Lower lobe of right lung (tissue), 2 donors: Measurements from ENCODE around the gene SMIM28. TPM values are rescaled to one million over a fixed set of nuclear protein-coding genes. Genes with fewer than 3 reads are reported as not detected.
"Not testable (repeated sequence)": the region's sequence is repeated elsewhere in the genome, so short reads cannot be mapped to it uniquely, and the experiment has no call there.

Source experiments
- ATAC-seq, 2 donors: fragments of 200-7000 bp; cut with Tn5 transposase; one replicate each; pipeline ENCODE4 v1.9.1; 2020 to 2022; ENCODE audit warnings: mild to moderate bottlenecking in 2 of 2, moderate library complexity in 2 of 2
- DNase-seq: peaks from one replicate; pipeline ENCODE4 v3.0.0-alpha.2; 2020
- H3K27ac ChIP-seq: fragments of 200-600 bp; one replicate; pipeline ENCODE4 v1.8.0; 2022
- H3K27me3 ChIP-seq: fragments of 200-600 bp; one replicate; pipeline ENCODE4 v1.8.0; 2022; ENCODE audit warnings: low read depth
- H3K36me3 ChIP-seq: fragments of 200-600 bp; one replicate; pipeline ENCODE4 v1.8.0; 2022; ENCODE audit warnings: mild to moderate bottlenecking
- H3K4me1 ChIP-seq: fragments of 200-600 bp; one replicate; pipeline ENCODE4 v1.8.0; 2022
- H3K4me3 ChIP-seq: fragments of 200-600 bp; one replicate; pipeline ENCODE4 v1.8.0; 2022; ENCODE audit warnings: mild to moderate bottlenecking
- H3K9me3 ChIP-seq: fragments of 200-600 bp; one replicate; pipeline ENCODE4 v1.8.0; 2022
- intact Hi-C: fragments of 100-400 bp; cut with DNase I; formaldehyde crosslinking; loops from one replicate; pipeline ENCODE4 v1.11.0; 2022
- total RNA-seq: library from RNA; stranded (reverse); fragmentation: NEBNext Ultra II Directional; extraction: Animal tissue kit (Norgen Biotek cat#: 25700); gene quantifications from one replicate; pipeline ENCODE4 v1.2.1, GENCODE V29; 2021
- TF ChIP-seq, protein P1 (sequence below): fragments of 200-600 bp; IDR thresholded peaks from one replicate; pipeline ENCODE4 v1.8.0; 2022; ENCODE audit warnings: antibody characterized with exemption, mild to moderate bottlenecking
- donor health status: DM: no; HTN: yes; CAD: no; lungs with severe emphysema.

Gene SMIM28
- total RNA-seq, 1 donor from 2014 or later, result not detected

GRCh38 chr6:138345565-138346285 is 32.0 kb upstream of the SMIM28 start:
- Histone ChIP-seq H3K9me3 (no peaks in the 10 kb centered on the region), H3K36me3 (no peaks in the 10 kb centered on the region), H3K4me1 (no peaks in the 10 kb centered on the region), H3K27ac (no peak overlapping the region), H3K27me3 (no peaks in the 10 kb centered on the region), H3K4me3 (no peak overlapping the region)
- no peak for ATAC-seq
- no peak for DNase-seq
- intact Hi-C loops, result no loop called here
- TF ChIP-seq, protein P1, sequence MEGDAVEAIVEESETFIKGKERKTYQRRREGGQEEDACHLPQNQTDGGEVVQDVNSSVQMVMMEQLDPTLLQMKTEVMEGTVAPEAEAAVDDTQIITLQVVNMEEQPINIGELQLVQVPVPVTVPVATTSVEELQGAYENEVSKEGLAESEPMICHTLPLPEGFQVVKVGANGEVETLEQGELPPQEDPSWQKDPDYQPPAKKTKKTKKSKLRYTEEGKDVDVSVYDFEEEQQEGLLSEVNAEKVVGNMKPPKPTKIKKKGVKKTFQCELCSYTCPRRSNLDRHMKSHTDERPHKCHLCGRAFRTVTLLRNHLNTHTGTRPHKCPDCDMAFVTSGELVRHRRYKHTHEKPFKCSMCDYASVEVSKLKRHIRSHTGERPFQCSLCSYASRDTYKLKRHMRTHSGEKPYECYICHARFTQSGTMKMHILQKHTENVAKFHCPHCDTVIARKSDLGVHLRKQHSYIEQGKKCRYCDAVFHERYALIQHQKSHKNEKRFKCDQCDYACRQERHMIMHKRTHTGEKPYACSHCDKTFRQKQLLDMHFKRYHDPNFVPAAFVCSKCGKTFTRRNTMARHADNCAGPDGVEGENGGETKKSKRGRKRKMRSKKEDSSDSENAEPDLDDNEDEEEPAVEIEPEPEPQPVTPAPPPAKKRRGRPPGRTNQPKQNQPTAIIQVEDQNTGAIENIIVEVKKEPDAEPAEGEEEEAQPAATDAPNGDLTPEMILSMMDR, result no peak

DNA sequence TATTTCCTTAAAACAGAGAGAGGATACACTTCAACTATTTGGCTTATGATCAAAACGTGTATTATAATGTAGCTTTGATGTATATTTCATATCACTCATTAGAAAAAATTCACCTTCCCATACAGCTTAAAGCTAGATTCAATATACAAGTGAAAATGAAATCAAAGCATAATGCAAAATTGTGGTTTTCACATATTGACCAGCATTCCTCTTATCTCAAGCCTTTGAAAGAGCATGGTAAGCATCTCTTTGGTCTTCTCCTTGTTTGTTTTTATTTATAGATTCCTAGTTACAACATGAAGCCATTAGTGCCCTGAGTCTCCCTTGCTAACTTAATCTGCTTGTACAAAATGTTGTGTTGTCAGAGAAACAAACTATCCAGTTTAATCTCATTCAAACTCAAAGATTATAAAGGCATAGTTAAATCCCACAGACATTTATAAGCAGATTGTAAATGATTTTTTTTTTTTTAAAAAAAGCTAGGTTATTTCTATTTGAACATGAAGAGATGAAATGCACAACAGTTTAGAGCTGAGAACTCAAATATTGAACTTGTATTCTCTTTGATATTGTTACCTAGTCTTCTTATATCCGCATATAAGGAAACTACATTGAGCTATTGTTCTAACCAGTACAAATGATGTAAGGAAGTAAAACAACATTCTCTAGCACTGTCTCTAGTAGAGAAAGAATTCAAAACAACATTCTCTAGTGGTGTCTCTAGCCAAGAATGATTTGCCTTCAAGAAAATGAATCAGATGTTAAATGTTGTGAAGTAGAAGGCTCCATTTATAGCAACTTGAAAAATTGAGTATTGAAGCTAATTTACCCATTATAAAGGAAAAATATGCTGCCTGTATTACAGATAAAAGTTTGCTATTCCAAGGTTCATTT is 31.2 kb upstream of the SMIM28 start:
- ATAC-seq, result no peak
- no peaks in the 10 kb centered on the region for H3K27me3 ChIP-seq
- no peaks in the 10 kb centered on the region for H3K9me3 ChIP-seq
- H3K27ac ChIP-seq, result no peak overlapping the region
- intact Hi-C loops, result no loop called here
- no peaks in the 10 kb centered on the region for H3K36me3 ChIP-seq
- H3K4me1 ChIP-seq, result no peaks in the 10 kb centered on the region
- H3K4me3 ChIP-seq, result no peak overlapping the region
- TF ChIP-seq, protein P1, result no peak
- DNase-seq, result no peak

GRCh38 chr6:138347864-138348263 is 29.8 kb upstream of the SMIM28 start:
- ATAC-seq (no peak), DNase-seq (no peak)
- Histone ChIP-seq H3K36me3 (no peaks in the 10 kb centered on the region), H3K27me3 (no peaks in the 10 kb centered on the region), H3K4me1 (no peaks in the 10 kb centered on the region), H3K9me3 (no peaks in the 10 kb centered on the region), H3K27ac (no peak overlapping the region), H3K4me3 (no peak overlapping the region)
- TF ChIP-seq, protein P1, result no peak
- intact Hi-C loops, result no loop called here

DNA sequence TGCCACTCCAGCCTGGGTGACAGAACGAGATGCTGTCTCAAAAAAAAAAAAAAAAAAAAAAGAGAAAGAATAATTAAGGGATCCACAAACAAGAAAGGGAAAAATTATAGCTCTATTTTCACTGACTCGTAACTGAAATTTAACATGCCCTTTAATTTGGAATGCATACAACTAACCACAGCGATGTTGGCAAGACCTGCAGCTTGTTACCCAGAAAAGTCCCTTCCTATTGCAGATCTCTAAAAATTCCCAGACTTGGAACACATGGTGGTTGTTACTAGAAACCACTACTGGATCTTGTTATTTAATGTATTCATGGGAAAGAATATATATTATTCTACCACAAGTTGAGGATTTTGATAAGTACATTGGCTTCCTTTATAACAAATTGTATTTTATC is 27.8 kb upstream of the SMIM28 start:
- TF ChIP-seq, protein P1, result no peak
- no peak for ATAC-seq
- no peaks in the 10 kb centered on the region for H3K36me3 ChIP-seq
- H3K27ac ChIP-seq, result no peak overlapping the region
- no peak overlapping the region for H3K4me3 ChIP-seq
- H3K9me3 ChIP-seq, result no peaks in the 10 kb centered on the region
- no peaks in the 10 kb centered on the region for H3K27me3 ChIP-seq
- no peaks in the 10 kb centered on the region for H3K4me1 ChIP-seq
- intact Hi-C loops, result no loop called here
- DNase-seq, result no peak

GRCh38 chr6:138357928-138358327 is 19.8 kb upstream of the SMIM28 start:
- Histone ChIP-seq H3K27me3 (no peaks in the 10 kb centered on the region), H3K4me1 (no peaks in the 10 kb centered on the region), H3K27ac (no peak overlapping the region), H3K36me3 (no peaks in the 10 kb centered on the region), H3K9me3 (no peaks in the 10 kb centered on the region), H3K4me3 (no peak overlapping the region)
- TF ChIP-seq, protein P1, result no peak
- intact Hi-C loops, result no loop called here
- DNase-seq, result no peak
- no peak for ATAC-seq

DNA sequence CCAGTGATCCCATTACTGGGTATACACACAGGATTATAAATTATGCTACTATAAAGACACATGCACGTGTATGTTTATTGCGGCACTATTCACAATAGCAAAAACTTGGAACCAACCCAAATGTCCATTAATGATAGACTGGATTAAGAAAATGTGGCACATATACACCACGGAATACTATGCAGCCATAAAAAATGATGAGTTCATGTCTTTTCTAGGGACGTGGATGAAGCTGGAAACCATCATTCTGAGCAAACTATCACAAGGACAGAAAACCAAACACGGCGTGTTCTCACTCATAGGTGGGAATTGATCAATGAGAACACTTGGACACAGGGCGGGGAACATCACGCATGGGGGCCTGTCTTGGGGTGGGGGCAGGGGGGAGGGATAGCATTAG is 9.0 kb upstream of the SMIM28 start:
- DNase-seq, H3K27me3 ChIP-seq, intact Hi-C loops, H3K36me3 ChIP-seq, H3K4me1 ChIP-seq, H3K27ac ChIP-seq, H3K9me3 ChIP-seq, ATAC-seq, H3K4me3 ChIP-seq: not testable (repeated sequence)
